Vagina (tissue), 2 donors: ENCODE results near the gene SEMA5B. TPM values are rescaled to one million over a fixed set of nuclear protein-coding genes. Genes with fewer than 3 reads are reported as not detected.
A peak's percentile ranks its signal among the peaks of the same experiment; 100 is the strongest.

Experiments used
- DNase-seq, 2 donors: peaks; one replicate each; pipeline ENCODE4 v3.0.0-alpha.2; 2017; ENCODE audit errors: extremely low spot score in 2 of 2
- H3K27ac ChIP-seq: fragments of 200-600 bp; sonication (generic); one replicate; pipeline ENCODE4 v1.5.1; 2019
- H3K27me3 ChIP-seq: fragments of 200-600 bp; sonication (generic); one replicate; pipeline ENCODE4 v1.5.1; 2019
- H3K36me3 ChIP-seq, 2 donors: fragments of 200-600 bp; sonication (generic); one replicate each; pipeline ENCODE4 v1.5.1; 2017 to 2019
- H3K4me1 ChIP-seq: fragments of 200-600 bp; sonication (generic); one replicate; pipeline ENCODE4 v1.5.1; 2019
- H3K4me3 ChIP-seq, 2 donors: fragments of 200-600 bp; sonication (generic); 1 replicate in 1 of 2; 2 replicates in 1 of 2; pipeline ENCODE4 v1.5.1; 2016 to 2019
- H3K9me3 ChIP-seq: fragments of 200-600 bp; sonication (generic); one replicate; pipeline ENCODE4 v1.5.1; 2019
- CTCF ChIP-seq, 3 experiments: fragments of 450-650 bp in 2 of 3; fragments of 200-600 bp in 1 of 3; sonication (generic) in 1 of 3; IDR thresholded peaks; one replicate each; pipeline ENCODE4 v1.5.1; 2017 to 2019; ENCODE audit warnings: antibody characterized with exemption in 3 of 3, mild to moderate bottlenecking in 2 of 3, moderate library complexity in 2 of 3
- POLR2A ChIP-seq, 2 donors: fragments of 450-650 bp; IDR thresholded peaks; one replicate each; pipeline ENCODE4 v1.6.1; 2017; ENCODE audit warnings: antibody characterized with exemption in 2 of 2, mild to moderate bottlenecking in 2 of 2, moderate library complexity in 2 of 2
- POLR2AphosphoS5 ChIP-seq, 2 donors: sonication (generic); formaldehyde crosslinking; IDR thresholded peaks; one replicate each; pipeline ENCODE4 v1.9.0; 2017; ENCODE audit warnings: antibody characterized with exemption in 2 of 2, mild to moderate bottlenecking in 2 of 2, low read depth in 1 of 2; ENCODE audit not compliant: insufficient read depth in 1 of 2
- intact Hi-C: fragments of 100-400 bp; cut with DNase I; formaldehyde crosslinking; loops from one replicate; pipeline ENCODE4 v1.15.1; 2023
- total RNA-seq: library from RNA; depleted of rRNA; stranded (reverse); fragments of >200 nt; gene quantifications from one replicate; pipeline ENCODE4 v1.2.3, GENCODE V29; 2016

Gene SEMA5B
- total RNA-seq, 1 donor from 2014 or later: 0.25 TPM

- H3K27ac ChIP-seq: peak overlapping the region; percentile 30
- intact Hi-C loops: loop anchor here (5.0 kb wide), 1 partner anchor 84 kb away; no protein-coding TSS in a partner anchor
- DNase-seq: no peak
Measured at GRCh38 chr3:123026565-123027291, 835 bp downstream of the SEMA5B start.

GRCh38 chr3:123025642-123026521 lies 1.7 kb downstream of the SEMA5B start:
- intact Hi-C loops: loop anchor here (5.0 kb wide), 1 partner anchor 84 kb away; no protein-coding TSS in a partner anchor
- TF ChIP-seq POLR2AphosphoS5 (IDR thresholded peaks at IDR 0.05; ENCODE audit: insufficient read depth in 1 of 2, low read depth in 1 of 2) (no peak), POLR2A (IDR thresholded peaks at IDR 0.05) (no peak), CTCF (IDR thresholded peaks at IDR 0.05) (no peak)
- Histone ChIP-seq H3K4me1 (peaks cover 23% of the 10 kb centered on the region), H3K27ac (peak overlapping the region; percentile 30), H3K9me3 (no peaks in the 10 kb centered on the region), H3K36me3 (no peaks in the 10 kb centered on the region), H3K4me3 (peak overlapping the region; percentile 42 to 60), H3K27me3 (no peaks in the 10 kb centered on the region)
- DNase-seq: no peak

More at GRCh38 chr3:123026565-123027291, 835 bp downstream of the SEMA5B start:
- Histone ChIP-seq H3K36me3 (no peaks in the 10 kb centered on the region), H3K9me3 (no peaks in the 10 kb centered on the region), H3K4me1 (peaks cover 23% of the 10 kb centered on the region), H3K4me3 (peak overlapping the region; percentile 42 to 60), H3K27me3 (no peaks in the 10 kb centered on the region)
- TF ChIP-seq POLR2A (IDR thresholded peaks at IDR 0.05) (no peak), POLR2AphosphoS5 (IDR thresholded peaks at IDR 0.05; ENCODE audit: insufficient read depth in 1 of 2, low read depth in 1 of 2) (peak in 1 of 2 donors; percentile 38)

GRCh38 chr3:123024056-123024455 lies 3.5 kb downstream of the SEMA5B start:
- peaks cover 23% of the 10 kb centered on the region for H3K4me1 ChIP-seq
- no peak for TF ChIP-seq CTCF (IDR thresholded peaks at IDR 0.05)
- no peak for TF ChIP-seq POLR2A (IDR thresholded peaks at IDR 0.05)
- no peak for TF ChIP-seq POLR2AphosphoS5 (IDR thresholded peaks at IDR 0.05; ENCODE audit: insufficient read depth in 1 of 2, low read depth in 1 of 2)
- H3K36me3 ChIP-seq: no peaks in the 10 kb centered on the region
- H3K27me3 ChIP-seq: no peaks in the 10 kb centered on the region
- H3K9me3 ChIP-seq: no peaks in the 10 kb centered on the region
- intact Hi-C loops: no loop called here
- no peak overlapping the region for H3K4me3 ChIP-seq
- H3K27ac ChIP-seq: no peak overlapping the region
- no peak for DNase-seq

- Histone ChIP-seq H3K36me3 (no peaks in the 10 kb centered on the region), H3K4me3 (no peak overlapping the region), H3K4me1 (peaks cover 12% of the 10 kb centered on the region), H3K27ac (no peak overlapping the region), H3K27me3 (no peaks in the 10 kb centered on the region), H3K9me3 (no peaks in the 10 kb centered on the region)
- intact Hi-C loops: no loop called here
- TF ChIP-seq POLR2A (IDR thresholded peaks at IDR 0.05) (no peak), CTCF (IDR thresholded peaks at IDR 0.05) (no peak), POLR2AphosphoS5 (IDR thresholded peaks at IDR 0.05; ENCODE audit: insufficient read depth in 1 of 2, low read depth in 1 of 2) (no peak)
- no peak for DNase-seq
Measured at GRCh38 chr3:123021996-123022510, 5.5 kb downstream of the SEMA5B start.

GRCh38 chr3:123021388-123021787 lies 6.2 kb downstream of the SEMA5B start:
- Histone ChIP-seq H3K36me3 (no peaks in the 10 kb centered on the region), H3K4me1 (peaks cover 5% of the 10 kb centered on the region), H3K4me3 (no peak overlapping the region), H3K27me3 (no peaks in the 10 kb centered on the region), H3K9me3 (no peaks in the 10 kb centered on the region), H3K27ac (no peak overlapping the region)
- intact Hi-C loops: no loop called here
- TF ChIP-seq POLR2A (IDR thresholded peaks at IDR 0.05) (no peak), CTCF (IDR thresholded peaks at IDR 0.05) (no peak), POLR2AphosphoS5 (IDR thresholded peaks at IDR 0.05; ENCODE audit: insufficient read depth in 1 of 2, low read depth in 1 of 2) (no peak)
- no peak for DNase-seq
